HepG2 (cell line): ENCODE results near the gene EPO. TPM values are rescaled to one million over a fixed set of nuclear protein-coding genes. Genes with fewer than 3 reads are reported as not detected.

ENCODE experiments used
- BATF2 ChIP-seq: sonication (generic); formaldehyde crosslinking; IDR thresholded peaks from 2 replicates; pipeline ENCODE4 v1.8.0; 2022; ENCODE audit warnings: mild to moderate bottlenecking, missing genetic modification reagents, moderate library complexity
- DPF2 ChIP-seq: sonication (generic); formaldehyde crosslinking; IDR thresholded peaks from 2 replicates; pipeline ENCODE4 v1.4.0; 2020; ENCODE audit warnings: mild to moderate bottlenecking, low read depth, missing genetic modification reagents, borderline replicate concordance
- FOXO1 ChIP-seq: sonication (generic); formaldehyde crosslinking; IDR thresholded peaks from 2 replicates; pipeline ENCODE4 v1.4.0; 2020; ENCODE audit warnings: missing genetic modification reagents
- NBN ChIP-seq: fragments of 450-650 bp; conservative IDR thresholded peaks from 2 replicates; pipeline ENCODE4 v1.6.1; 2017
- STAG1 ChIP-seq: sonication (generic); formaldehyde crosslinking; IDR thresholded peaks from 2 replicates; pipeline ENCODE4 v1.4.0; 2020; ENCODE audit warnings: missing genetic modification reagents
- STAT6 ChIP-seq: sonication (generic); formaldehyde crosslinking; IDR thresholded peaks from 2 replicates; pipeline ENCODE4 v1.4.0; 2020; ENCODE audit warnings: missing genetic modification reagents, mild to moderate bottlenecking, borderline replicate concordance
- USF2 ChIP-seq, 2 experiments: sonication (generic) in 1 of 2; formaldehyde crosslinking in 1 of 2; IDR thresholded peaks; 2 replicates each; pipeline versions ENCODE4 v1.5.1 to v1.6.1; 2011 to 2020; ENCODE audit warnings: borderline replicate concordance in 1 of 2, low read depth in 1 of 2, low read length in 1 of 2, mild to moderate bottlenecking in 1 of 2, missing genetic modification reagents in 1 of 2, moderate library complexity in 1 of 2
- ZNF275 ChIP-seq: sonication (generic); formaldehyde crosslinking; IDR thresholded peaks from 2 replicates; pipeline ENCODE4 v1.8.0; 2022; ENCODE audit warnings: missing genetic modification reagents, mild to moderate bottlenecking, inconsistent platforms, borderline replicate concordance
- ZNF790 ChIP-seq: sonication (generic); formaldehyde crosslinking; IDR thresholded peaks from 2 replicates; pipeline ENCODE4 v1.8.0; 2022; ENCODE audit warnings: missing genetic modification reagents, mild to moderate bottlenecking, borderline replicate concordance
- ZSCAN29 ChIP-seq: sonication (generic); formaldehyde crosslinking; conservative IDR thresholded peaks from 2 replicates; pipeline ENCODE4 v1.4.0; 2020; ENCODE audit warnings: mild to moderate bottlenecking, missing genetic modification reagents
- polyA plus RNA-seq, 8 experiments: library from polyadenylated mRNA; depleted of rRNA in 3 of 8; stranded (reverse) in 7 of 8; unstranded in 1 of 8; fragments of >200 nt; fragmentation: Illumina TruSeq in 4 of 8; extraction: Trizol in 4 of 8; gene quantifications; 2 replicates each; pipeline versions ENCODE4 v1.2.1 to v1.2.3, GENCODE V29; 2011 to 2016; ENCODE audit warnings: low read depth in 4 of 8, missing spikeins in 1 of 8, mixed read lengths in 1 of 8; ENCODE audit not compliant: insufficient read depth in 1 of 8
- total RNA-seq, 5 experiments: library from RNA; depleted of rRNA; stranded (reverse); fragments of >200 nt; fragmentation: Illumina TruSeq; extraction: Trizol; gene quantifications; 2 replicates each; pipeline ENCODE4 v1.2.3, GENCODE V29; 2016; ENCODE audit warnings: low read depth in 1 of 5
- TF ChIP-seq, protein P1 (sequence below): sonication (generic); formaldehyde crosslinking; IDR thresholded peaks from 2 replicates; pipeline ENCODE4 v1.5.0; 2020; ENCODE audit warnings: missing genetic modification reagents
- TF ChIP-seq, protein P2 (sequence below), 2 experiments: sonication (generic) in 1 of 2; formaldehyde crosslinking in 1 of 2; IDR thresholded peaks; 2 replicates each; pipeline versions ENCODE4 v1.4.0 to v1.6.1; 2018 to 2020; ENCODE audit warnings: missing genetic modification reagents in 2 of 2, borderline replicate concordance in 1 of 2, low read depth in 1 of 2, mild to moderate bottlenecking in 1 of 2, missing biosample characterization in 1 of 2
- TF ChIP-seq, protein P3 (sequence below): sonication (generic); formaldehyde crosslinking; IDR thresholded peaks from 2 replicates; pipeline ENCODE4 v1.4.0; 2020; ENCODE audit warnings: missing genetic modification reagents
- TF ChIP-seq, protein P4 (sequence below): sonication (generic); formaldehyde crosslinking; IDR thresholded peaks from 2 replicates; pipeline ENCODE4 v1.5.1; 2020; ENCODE audit warnings: missing genetic modification reagents, mild to moderate bottlenecking, borderline replicate concordance

EPO gene
- total and polyA plus RNA-seq, 2 of the 13 experiments (the other 11 are each of a cell fraction or from before 2014, with no cell fraction given), result 10.3 to 25.7 TPM

DNA sequence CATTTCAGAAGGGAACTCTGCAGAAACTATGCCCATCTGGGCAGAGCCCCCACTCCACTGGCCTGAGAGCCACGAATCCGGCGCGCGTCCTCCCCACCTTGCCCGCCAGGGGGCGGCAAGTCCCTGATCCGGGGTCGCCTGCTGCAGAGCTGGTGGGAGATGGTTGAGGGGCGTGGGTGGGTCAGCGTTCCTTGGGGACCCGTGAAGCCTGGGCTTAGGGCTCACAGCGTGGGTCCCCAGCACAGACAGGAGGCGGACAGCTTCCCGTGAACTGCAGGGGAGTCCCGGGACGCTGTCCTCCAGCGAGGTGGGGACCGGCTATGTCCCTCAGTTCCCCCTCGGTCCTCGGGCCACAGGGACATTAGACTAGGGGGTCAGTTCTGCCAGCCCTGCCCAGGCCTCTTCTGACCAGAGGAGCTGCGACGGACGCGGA lies 14.9 kb upstream of the EPO start (continued):
- TF ChIP-seq, protein P1, sequence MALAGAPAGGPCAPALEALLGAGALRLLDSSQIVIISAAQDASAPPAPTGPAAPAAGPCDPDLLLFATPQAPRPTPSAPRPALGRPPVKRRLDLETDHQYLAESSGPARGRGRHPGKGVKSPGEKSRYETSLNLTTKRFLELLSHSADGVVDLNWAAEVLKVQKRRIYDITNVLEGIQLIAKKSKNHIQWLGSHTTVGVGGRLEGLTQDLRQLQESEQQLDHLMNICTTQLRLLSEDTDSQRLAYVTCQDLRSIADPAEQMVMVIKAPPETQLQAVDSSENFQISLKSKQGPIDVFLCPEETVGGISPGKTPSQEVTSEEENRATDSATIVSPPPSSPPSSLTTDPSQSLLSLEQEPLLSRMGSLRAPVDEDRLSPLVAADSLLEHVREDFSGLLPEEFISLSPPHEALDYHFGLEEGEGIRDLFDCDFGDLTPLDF (CRISPR knock-in tag), result no peak
- TF ChIP-seq FOXO1 (peak; percentile 59; the same call in 1 of the 2 replicates), STAT6 (CRISPR knock-in tag) (peak; percentile 67; the same call in 1 of the 2 replicates), ZNF790 (peak; percentile 23; the same call in 1 of the 2 replicates), STAG1 (peak; percentile 89), ZNF275 (CRISPR knock-in tag) (peak; percentile 86), ZSCAN29 (CRISPR knock-in tag) (peak; percentile 86), DPF2 (CRISPR knock-in tag) (0 out of 2 replicates have a peak, but pooled peaks have one; percentile 18), NBN (no peak), BATF2 (CRISPR knock-in tag) (0 out of 2 replicates have a peak, but pooled peaks have one; percentile 11), USF2 (IDR thresholded peaks at IDR 0.05; ENCODE audit: low read depth, low read length) (no peak), USF2 (CRISPR knock-in tag; IDR thresholded peaks at IDR 0.05; ENCODE audit: borderline replicate concordance) (peak; percentile 0; the same call in 1 of the 2 replicates)
- TF ChIP-seq, protein P2, sequence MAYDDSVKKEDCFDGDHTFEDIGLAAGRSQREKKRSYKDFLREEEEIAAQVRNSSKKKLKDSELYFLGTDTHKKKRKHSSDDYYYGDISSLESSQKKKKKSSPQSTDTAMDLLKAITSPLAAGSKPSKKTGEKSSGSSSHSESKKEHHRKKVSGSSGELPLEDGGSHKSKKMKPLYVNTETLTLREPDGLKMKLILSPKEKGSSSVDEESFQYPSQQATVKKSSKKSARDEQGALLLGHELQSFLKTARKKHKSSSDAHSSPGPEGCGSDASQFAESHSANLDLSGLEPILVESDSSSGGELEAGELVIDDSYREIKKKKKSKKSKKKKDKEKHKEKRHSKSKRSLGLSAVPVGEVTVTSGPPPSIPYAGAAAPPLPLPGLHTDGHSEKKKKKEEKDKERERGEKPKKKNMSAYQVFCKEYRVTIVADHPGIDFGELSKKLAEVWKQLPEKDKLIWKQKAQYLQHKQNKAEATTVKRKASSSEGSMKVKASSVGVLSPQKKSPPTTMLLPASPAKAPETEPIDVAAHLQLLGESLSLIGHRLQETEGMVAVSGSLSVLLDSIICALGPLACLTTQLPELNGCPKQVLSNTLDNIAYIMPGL (CRISPR knock-in tag; IDR thresholded peaks at IDR 0.05; ENCODE audit: borderline replicate concordance in 1 of 2, low read depth in 1 of 2), result peak in 1 of 2 experiments; percentile 94
- TF ChIP-seq, protein P3, sequence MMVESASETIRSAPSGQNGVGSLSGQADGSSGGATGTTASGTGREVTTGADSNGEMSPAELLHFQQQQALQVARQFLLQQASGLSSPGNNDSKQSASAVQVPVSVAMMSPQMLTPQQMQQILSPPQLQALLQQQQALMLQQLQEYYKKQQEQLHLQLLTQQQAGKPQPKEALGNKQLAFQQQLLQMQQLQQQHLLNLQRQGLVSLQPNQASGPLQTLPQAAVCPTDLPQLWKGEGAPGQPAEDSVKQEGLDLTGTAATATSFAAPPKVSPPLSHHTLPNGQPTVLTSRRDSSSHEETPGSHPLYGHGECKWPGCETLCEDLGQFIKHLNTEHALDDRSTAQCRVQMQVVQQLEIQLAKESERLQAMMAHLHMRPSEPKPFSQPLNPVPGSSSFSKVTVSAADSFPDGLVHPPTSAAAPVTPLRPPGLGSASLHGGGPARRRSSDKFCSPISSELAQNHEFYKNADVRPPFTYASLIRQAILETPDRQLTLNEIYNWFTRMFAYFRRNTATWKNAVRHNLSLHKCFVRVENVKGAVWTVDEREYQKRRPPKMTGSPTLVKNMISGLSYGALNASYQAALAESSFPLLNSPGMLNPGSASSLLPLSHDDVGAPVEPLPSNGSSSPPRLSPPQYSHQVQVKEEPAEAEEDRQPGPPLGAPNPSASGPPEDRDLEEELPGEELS, result peak; percentile 54; the same call in 1 of the 2 replicates
- TF ChIP-seq, protein P4, sequence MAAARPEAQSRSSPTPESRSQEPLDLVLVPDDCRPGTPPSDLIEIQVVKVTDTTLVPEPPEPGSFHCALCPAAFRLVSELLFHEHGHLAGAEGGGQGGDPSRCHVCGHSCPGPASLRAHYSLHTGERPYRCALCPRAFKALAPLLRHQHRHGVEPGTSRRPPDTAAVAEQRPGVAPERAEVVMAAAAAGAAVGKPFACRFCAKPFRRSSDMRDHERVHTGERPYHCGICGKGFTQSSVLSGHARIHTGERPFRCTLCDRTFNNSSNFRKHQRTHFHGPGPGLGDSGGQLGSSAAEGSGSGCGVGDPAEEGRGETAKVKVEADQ (CRISPR knock-in tag), result peak; percentile 82
